HepG2 (cell line): Measurements from ENCODE around the gene SIRT7. TPM values are rescaled to one million over a fixed set of nuclear protein-coding genes. Genes with fewer than 3 reads are reported as not detected.

Experiments used
- CREM ChIP-seq, 2 experiments: sonication (generic) in 1 of 2; formaldehyde crosslinking in 1 of 2; IDR thresholded peaks; 2 replicates each; pipeline versions ENCODE4 v1.4.0 to v1.6.1; 2016 to 2020; ENCODE audit warnings: antibody characterized with exemption in 1 of 2, mild to moderate bottlenecking in 1 of 2, missing genetic modification reagents in 1 of 2
- DPF2 ChIP-seq: sonication (generic); formaldehyde crosslinking; IDR thresholded peaks from 2 replicates; pipeline ENCODE4 v1.4.0; 2020; ENCODE audit warnings: mild to moderate bottlenecking, low read depth, missing genetic modification reagents, borderline replicate concordance
- HIVEP1 ChIP-seq: sonication (generic); formaldehyde crosslinking; IDR thresholded peaks from 2 replicates; pipeline ENCODE4 v1.4.0; 2020; ENCODE audit warnings: mild to moderate bottlenecking, missing genetic modification reagents
- HOXA9 ChIP-seq: sonication (generic); formaldehyde crosslinking; IDR thresholded peaks from 2 replicates; pipeline ENCODE4 v1.8.1; 2022; ENCODE audit warnings: missing genetic modification reagents, mild to moderate bottlenecking, moderate library complexity, borderline replicate concordance
- MTF2 ChIP-seq: sonication (generic); formaldehyde crosslinking; IDR thresholded peaks from 2 replicates; pipeline ENCODE4 v1.5.0; 2020; ENCODE audit warnings: missing genetic modification reagents, borderline replicate concordance
- NKX3-1 ChIP-seq: sonication (generic); formaldehyde crosslinking; IDR thresholded peaks from 2 replicates; pipeline ENCODE4 v1.5.0; 2020; ENCODE audit warnings: missing genetic modification reagents
- SP1 ChIP-seq, 2 experiments: fragments of 450-650 bp in 1 of 2; sonication (generic) in 1 of 2; formaldehyde crosslinking in 1 of 2; IDR thresholded peaks; 2 replicates each; pipeline versions ENCODE4 v1.4.0 to v1.6.1; 2016 to 2020; ENCODE audit warnings: missing genetic modification reagents in 1 of 2
- SRSF4 ChIP-seq: fragments of 200-400 bp; formaldehyde crosslinking; IDR thresholded peaks from one replicate; pipeline ENCODE4 v1.6.1; 2018; ENCODE audit warnings: mild to moderate bottlenecking, low read depth, low read length, moderate library complexity; ENCODE audit not compliant: poor library complexity, severe bottlenecking
- TARDBP ChIP-seq: sonication (generic); formaldehyde crosslinking; IDR thresholded peaks from 2 replicates; pipeline ENCODE4 v1.8.0; 2022; ENCODE audit warnings: mild to moderate bottlenecking, missing genetic modification reagents
- TMF1 ChIP-seq: sonication (generic); formaldehyde crosslinking; IDR thresholded peaks from 2 replicates; pipeline ENCODE4 v1.8.1; 2022; ENCODE audit warnings: low read depth, missing genetic modification reagents
- ZNF546 ChIP-seq: sonication (generic); formaldehyde crosslinking; conservative IDR thresholded peaks from 2 replicates; pipeline ENCODE4 v1.8.1; 2023; ENCODE audit warnings: mild to moderate bottlenecking, missing genetic modification reagents
- ZNF629 ChIP-seq: sonication (generic); formaldehyde crosslinking; conservative IDR thresholded peaks from 2 replicates; pipeline ENCODE4 v1.5.0; 2020; ENCODE audit warnings: missing genetic modification reagents
- ZSCAN12 ChIP-seq: sonication (generic); formaldehyde crosslinking; IDR thresholded peaks from 2 replicates; pipeline ENCODE4 v1.9.0; 2021; ENCODE audit warnings: mild to moderate bottlenecking, missing genetic modification reagents
- ZSCAN31 ChIP-seq: sonication (generic); formaldehyde crosslinking; IDR thresholded peaks from 2 replicates; pipeline ENCODE4 v1.5.0; 2020; ENCODE audit warnings: low read depth, mild to moderate bottlenecking, missing genetic modification reagents
- polyA plus RNA-seq, 8 experiments: library from polyadenylated mRNA; depleted of rRNA in 3 of 8; stranded (reverse) in 7 of 8; unstranded in 1 of 8; fragments of >200 nt; fragmentation: Illumina TruSeq in 4 of 8; extraction: Trizol in 4 of 8; gene quantifications; 2 replicates each; pipeline versions ENCODE4 v1.2.1 to v1.2.3, GENCODE V29; 2011 to 2016; ENCODE audit warnings: low read depth in 4 of 8, missing spikeins in 1 of 8, mixed read lengths in 1 of 8; ENCODE audit not compliant: insufficient read depth in 1 of 8
- total RNA-seq, 5 experiments: library from RNA; depleted of rRNA; stranded (reverse); fragments of >200 nt; fragmentation: Illumina TruSeq; extraction: Trizol; gene quantifications; 2 replicates each; pipeline ENCODE4 v1.2.3, GENCODE V29; 2016; ENCODE audit warnings: low read depth in 1 of 5
- TF ChIP-seq, protein P1 (sequence below): sonication (generic); formaldehyde crosslinking; IDR thresholded peaks from 2 replicates; pipeline ENCODE4 v1.4.0; 2020; ENCODE audit warnings: missing genetic modification reagents, borderline replicate concordance
- TF ChIP-seq, protein P2 (sequence below): sonication (generic); formaldehyde crosslinking; IDR thresholded peaks from 2 replicates; pipeline ENCODE4 v1.4.0; 2020; ENCODE audit warnings: missing genetic modification reagents
- TF ChIP-seq, protein P3 (sequence below): fragments of 450-650 bp; IDR thresholded peaks from 2 replicates; pipeline ENCODE4 v1.6.1; 2016
- TF ChIP-seq, protein P4 (sequence below): sonication (generic); formaldehyde crosslinking; IDR thresholded peaks from 2 replicates; pipeline ENCODE4 v1.9.0; 2021; ENCODE audit warnings: missing genetic modification reagents, borderline replicate concordance

Gene SIRT7
- total and polyA plus RNA-seq, 2 of the 13 experiments (the other 11 are each of a cell fraction or from before 2014, with no cell fraction given) = 8.3 to 24.8 TPM

DNA sequence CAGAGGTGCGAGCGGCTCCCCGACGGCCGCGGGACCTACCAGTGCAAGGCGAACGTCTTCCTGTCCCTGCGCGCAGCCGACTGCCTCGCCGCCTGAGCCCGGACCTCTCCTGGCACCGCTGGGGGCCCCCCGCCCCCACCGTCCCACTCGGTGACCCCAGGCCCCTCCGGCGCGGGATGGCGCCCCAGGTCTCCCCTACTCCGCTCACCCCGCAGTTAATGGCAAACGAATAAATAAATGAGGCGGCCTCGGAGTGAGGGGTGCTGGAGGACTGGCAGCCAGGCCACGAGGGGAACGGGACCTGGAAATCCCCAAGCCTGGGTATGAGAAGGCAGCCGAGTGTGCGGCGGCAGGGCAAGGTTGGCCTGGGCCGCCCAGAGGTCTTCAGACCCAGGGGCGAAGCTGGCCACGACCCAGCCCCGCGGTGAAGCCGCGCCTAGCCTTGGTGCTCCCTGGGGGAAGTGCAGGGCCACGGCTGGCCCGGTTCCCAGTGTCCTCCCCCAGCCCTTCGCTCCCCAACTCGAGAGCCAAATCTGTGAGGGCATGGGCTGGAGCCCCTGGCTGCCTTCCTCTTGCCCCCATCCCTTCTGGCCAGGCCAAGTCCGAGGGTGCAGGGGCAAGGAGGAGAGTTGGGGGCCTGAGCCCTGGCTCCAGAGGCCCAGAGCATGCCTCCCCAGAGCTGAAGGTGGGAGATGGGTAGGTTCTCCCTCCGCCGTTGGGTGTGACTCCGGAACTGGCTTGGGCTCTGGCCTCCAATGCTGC is 15.1 kb downstream of the SIRT7 start (continued):
- TF ChIP-seq, protein P1, sequence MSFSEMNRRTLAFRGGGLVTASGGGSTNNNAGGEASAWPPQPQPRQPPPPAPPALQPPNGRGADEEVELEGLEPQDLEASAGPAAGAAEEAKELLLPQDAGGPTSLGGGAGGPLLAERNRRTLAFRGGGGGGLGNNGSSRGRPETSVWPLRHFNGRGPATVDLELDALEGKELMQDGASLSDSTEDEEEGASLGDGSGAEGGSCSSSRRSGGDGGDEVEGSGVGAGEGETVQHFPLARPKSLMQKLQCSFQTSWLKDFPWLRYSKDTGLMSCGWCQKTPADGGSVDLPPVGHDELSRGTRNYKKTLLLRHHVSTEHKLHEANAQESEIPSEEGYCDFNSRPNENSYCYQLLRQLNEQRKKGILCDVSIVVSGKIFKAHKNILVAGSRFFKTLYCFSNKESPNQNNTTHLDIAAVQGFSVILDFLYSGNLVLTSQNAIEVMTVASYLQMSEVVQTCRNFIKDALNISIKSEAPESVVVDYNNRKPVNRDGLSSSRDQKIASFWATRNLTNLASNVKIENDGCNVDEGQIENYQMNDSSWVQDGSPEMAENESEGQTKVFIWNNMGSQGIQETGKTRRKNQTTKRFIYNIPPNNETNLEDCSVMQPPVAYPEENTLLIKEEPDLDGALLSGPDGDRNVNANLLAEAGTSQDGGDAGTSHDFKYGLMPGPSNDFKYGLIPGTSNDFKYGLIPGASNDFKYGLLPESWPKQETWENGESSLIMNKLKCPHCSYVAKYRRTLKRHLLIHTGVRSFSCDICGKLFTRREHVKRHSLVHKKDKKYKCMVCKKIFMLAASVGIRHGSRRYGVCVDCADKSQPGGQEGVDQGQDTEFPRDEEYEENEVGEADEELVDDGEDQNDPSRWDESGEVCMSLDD (CRISPR knock-in tag) = peak; percentile 13; the same call in 1 of the 2 replicates
- TF ChIP-seq, protein P2, sequence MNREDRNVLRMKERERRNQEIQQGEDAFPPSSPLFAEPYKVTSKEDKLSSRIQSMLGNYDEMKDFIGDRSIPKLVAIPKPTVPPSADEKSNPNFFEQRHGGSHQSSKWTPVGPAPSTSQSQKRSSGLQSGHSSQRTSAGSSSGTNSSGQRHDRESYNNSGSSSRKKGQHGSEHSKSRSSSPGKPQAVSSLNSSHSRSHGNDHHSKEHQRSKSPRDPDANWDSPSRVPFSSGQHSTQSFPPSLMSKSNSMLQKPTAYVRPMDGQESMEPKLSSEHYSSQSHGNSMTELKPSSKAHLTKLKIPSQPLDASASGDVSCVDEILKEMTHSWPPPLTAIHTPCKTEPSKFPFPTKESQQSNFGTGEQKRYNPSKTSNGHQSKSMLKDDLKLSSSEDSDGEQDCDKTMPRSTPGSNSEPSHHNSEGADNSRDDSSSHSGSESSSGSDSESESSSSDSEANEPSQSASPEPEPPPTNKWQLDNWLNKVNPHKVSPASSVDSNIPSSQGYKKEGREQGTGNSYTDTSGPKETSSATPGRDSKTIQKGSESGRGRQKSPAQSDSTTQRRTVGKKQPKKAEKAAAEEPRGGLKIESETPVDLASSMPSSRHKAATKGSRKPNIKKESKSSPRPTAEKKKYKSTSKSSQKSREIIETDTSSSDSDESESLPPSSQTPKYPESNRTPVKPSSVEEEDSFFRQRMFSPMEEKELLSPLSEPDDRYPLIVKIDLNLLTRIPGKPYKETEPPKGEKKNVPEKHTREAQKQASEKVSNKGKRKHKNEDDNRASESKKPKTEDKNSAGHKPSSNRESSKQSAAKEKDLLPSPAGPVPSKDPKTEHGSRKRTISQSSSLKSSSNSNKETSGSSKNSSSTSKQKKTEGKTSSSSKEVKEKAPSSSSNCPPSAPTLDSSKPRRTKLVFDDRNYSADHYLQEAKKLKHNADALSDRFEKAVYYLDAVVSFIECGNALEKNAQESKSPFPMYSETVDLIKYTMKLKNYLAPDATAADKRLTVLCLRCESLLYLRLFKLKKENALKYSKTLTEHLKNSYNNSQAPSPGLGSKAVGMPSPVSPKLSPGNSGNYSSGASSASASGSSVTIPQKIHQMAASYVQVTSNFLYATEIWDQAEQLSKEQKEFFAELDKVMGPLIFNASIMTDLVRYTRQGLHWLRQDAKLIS (CRISPR knock-in tag) = no peak
- no peak for TF ChIP-seq CREM (IDR thresholded peaks at IDR 0.05)
- TF ChIP-seq CREM (CRISPR knock-in tag; IDR thresholded peaks at IDR 0.05) = no peak
- peak; percentile 15; the same call in 1 of the 2 replicates for TF ChIP-seq DPF2 (CRISPR knock-in tag)
- TF ChIP-seq TMF1 (CRISPR knock-in tag) = peak; percentile 41; the same call in 1 of the 2 replicates
- TF ChIP-seq, protein P3, sequence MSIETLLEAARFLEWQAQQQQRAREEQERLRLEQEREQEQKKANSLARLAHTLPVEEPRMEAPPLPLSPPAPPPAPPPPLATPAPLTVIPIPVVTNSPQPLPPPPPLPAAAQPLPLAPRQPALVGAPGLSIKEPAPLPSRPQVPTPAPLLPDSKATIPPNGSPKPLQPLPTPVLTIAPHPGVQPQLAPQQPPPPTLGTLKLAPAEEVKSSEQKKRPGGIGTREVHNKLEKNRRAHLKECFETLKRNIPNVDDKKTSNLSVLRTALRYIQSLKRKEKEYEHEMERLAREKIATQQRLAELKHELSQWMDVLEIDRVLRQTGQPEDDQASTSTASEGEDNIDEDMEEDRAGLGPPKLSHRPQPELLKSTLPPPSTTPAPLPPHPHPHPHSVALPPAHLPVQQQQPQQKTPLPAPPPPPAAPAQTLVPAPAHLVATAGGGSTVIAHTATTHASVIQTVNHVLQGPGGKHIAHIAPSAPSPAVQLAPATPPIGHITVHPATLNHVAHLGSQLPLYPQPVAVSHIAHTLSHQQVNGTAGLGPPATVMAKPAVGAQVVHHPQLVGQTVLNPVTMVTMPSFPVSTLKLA = no peak
- no peak for TF ChIP-seq TARDBP
- peak; percentile 12; the same call in 1 of the 2 replicates for TF ChIP-seq NKX3-1 (CRISPR knock-in tag)
- TF ChIP-seq ZSCAN12 (CRISPR knock-in tag) = no peak
- TF ChIP-seq ZNF629 = no peak
- TF ChIP-seq ZNF546 (CRISPR knock-in tag) = peak; percentile 43; the same call in 1 of the 2 replicates
- TF ChIP-seq HIVEP1 (CRISPR knock-in tag) = no peak; the same call in none of the 2 replicates
- peak; percentile 90 for TF ChIP-seq ZSCAN31 (CRISPR knock-in tag)
- TF ChIP-seq SRSF4 = peak; percentile 74
- TF ChIP-seq SP1 (IDR thresholded peaks at IDR 0.05) = no peak
- TF ChIP-seq SP1 (CRISPR knock-in tag; IDR thresholded peaks at IDR 0.05) = no peak
- TF ChIP-seq MTF2 (CRISPR knock-in tag) = no peak
- TF ChIP-seq HOXA9 = no peak; the same call in 1 of the 2 replicates
- TF ChIP-seq, protein P4, sequence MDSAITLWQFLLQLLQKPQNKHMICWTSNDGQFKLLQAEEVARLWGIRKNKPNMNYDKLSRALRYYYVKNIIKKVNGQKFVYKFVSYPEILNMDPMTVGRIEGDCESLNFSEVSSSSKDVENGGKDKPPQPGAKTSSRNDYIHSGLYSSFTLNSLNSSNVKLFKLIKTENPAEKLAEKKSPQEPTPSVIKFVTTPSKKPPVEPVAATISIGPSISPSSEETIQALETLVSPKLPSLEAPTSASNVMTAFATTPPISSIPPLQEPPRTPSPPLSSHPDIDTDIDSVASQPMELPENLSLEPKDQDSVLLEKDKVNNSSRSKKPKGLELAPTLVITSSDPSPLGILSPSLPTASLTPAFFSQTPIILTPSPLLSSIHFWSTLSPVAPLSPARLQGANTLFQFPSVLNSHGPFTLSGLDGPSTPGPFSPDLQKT (CRISPR knock-in tag) = no peak
